Prostate gland (tissue), 2 donors: ENCODE data around the gene HTR4.

Experiments used
- CTCF ChIP-seq, 4 experiments: fragments of 200-600 bp in 2 of 4; fragments of 450-650 bp in 2 of 4; sonication (generic) in 2 of 4; IDR thresholded peaks; 1 replicate in 3 of 4; 2 replicates in 1 of 4; pipeline ENCODE4 v1.5.1; 2016 to 2019; ENCODE audit warnings: antibody characterized with exemption in 4 of 4, mild to moderate bottlenecking in 2 of 4, moderate library complexity in 2 of 4
- POLR2A ChIP-seq: fragments of 450-650 bp; IDR thresholded peaks from one replicate; pipeline ENCODE4 v1.6.1; 2016; ENCODE audit warnings: antibody characterized with exemption, mild to moderate bottlenecking
- POLR2AphosphoS5 ChIP-seq: sonication (generic); formaldehyde crosslinking; IDR thresholded peaks from one replicate; pipeline ENCODE4 v1.6.1; 2017; ENCODE audit warnings: antibody characterized with exemption

DNA sequence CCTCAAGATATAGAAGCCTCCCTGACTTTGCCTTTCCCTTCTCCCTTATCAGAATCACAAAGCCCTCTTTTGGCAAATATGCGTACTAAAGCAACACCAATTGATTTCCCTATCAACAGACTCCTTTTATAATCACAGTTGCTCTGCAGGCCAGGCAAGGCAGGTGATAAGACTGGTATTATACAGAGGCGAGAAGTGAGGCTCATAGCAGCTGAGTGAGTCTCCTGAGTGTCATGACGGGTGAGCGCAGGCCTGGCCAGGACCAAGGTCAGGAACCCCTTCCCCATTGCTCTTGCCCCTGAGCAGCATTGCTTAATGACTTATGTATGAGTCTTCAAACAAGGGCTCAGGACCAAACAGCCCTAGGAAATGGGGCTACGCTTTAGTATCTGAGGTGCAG is 199.8 kb downstream of the HTR4 start:
- no peak for TF ChIP-seq CTCF (IDR thresholded peaks at IDR 0.05)
- TF ChIP-seq POLR2AphosphoS5: no peak
- no peak for TF ChIP-seq POLR2A
